ENCODE results near the gene GNB1L. TPM values are rescaled to one million over a fixed set of nuclear protein-coding genes. Genes with fewer than 3 reads are reported as not detected.

Gene GNB1L
- total RNA-seq, 4 donors from 2014 or later: 4.3 to 7.6 (median 6.1) TPM

DNA sequence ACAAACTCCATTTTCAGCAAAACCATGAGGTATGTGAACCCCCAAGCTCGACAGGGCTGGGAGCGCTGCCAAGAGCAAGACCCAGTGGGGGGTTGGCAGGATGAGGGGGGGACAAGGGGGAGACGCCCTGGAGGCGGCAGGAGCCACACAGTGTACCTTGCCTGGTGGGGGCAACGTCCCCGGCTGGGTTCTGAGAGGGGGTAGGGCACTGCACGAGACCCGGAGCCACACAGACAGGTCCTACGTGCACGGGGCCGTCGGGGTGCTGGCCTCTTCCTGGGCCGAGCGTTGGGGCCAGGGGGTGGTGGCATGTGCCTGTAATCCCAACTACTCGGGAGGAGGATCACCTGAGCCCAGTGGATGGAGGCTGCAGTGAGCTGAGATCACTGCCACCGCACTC lies 65.3 kb downstream of the GNB1L start:
- TF ChIP-seq, protein P1, sequence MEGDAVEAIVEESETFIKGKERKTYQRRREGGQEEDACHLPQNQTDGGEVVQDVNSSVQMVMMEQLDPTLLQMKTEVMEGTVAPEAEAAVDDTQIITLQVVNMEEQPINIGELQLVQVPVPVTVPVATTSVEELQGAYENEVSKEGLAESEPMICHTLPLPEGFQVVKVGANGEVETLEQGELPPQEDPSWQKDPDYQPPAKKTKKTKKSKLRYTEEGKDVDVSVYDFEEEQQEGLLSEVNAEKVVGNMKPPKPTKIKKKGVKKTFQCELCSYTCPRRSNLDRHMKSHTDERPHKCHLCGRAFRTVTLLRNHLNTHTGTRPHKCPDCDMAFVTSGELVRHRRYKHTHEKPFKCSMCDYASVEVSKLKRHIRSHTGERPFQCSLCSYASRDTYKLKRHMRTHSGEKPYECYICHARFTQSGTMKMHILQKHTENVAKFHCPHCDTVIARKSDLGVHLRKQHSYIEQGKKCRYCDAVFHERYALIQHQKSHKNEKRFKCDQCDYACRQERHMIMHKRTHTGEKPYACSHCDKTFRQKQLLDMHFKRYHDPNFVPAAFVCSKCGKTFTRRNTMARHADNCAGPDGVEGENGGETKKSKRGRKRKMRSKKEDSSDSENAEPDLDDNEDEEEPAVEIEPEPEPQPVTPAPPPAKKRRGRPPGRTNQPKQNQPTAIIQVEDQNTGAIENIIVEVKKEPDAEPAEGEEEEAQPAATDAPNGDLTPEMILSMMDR (IDR thresholded peaks at IDR 0.05): no peak
- DNase-seq (ENCODE audit: low spot score): no peak
- ATAC-seq (ENCODE audit: low FRiP score): no peak

DNA sequence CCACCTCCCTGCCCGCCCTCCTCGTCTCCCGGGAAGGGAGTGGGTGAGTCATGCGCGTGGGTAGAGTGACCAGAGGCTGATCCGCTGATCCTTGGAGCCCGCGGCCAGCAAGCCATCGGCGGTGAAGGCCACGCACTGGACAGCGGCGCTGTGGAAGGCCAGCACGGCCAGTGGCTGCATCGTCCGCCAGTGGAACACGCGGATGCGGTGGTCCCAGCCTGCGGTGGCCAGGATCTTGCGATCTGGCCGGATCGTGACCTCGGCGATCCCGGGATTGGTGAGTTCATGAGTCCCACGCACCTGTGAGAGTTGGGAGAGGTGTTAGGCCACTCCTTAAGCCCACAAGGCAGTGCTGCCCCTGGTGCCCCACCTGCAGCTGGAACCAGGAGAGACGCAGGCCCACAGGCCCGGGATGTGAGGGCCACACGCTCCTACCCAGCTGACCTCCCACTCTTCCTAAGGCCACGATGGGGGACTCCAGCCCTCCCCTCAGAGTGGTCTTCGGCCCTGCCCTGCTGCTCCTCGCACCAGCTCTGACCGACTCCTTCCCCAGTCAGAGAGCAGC lies 65.9 kb downstream of the GNB1L start:
- DNase-seq (ENCODE audit: low spot score) (no peak), ATAC-seq (ENCODE audit: low FRiP score) (no peak)
- TF ChIP-seq, protein P1 (IDR thresholded peaks at IDR 0.05): no peak

GRCh38 chr22:19787849-19788141 lies 66.9 kb downstream of the GNB1L start:
- ATAC-seq (ENCODE audit: low FRiP score) (no peak), DNase-seq (ENCODE audit: low spot score) (no peak)
- TF ChIP-seq, protein P1 (IDR thresholded peaks at IDR 0.05): no peak

- TF ChIP-seq, protein P1 (IDR thresholded peaks at IDR 0.05): no peak
- ATAC-seq (ENCODE audit: low FRiP score) (no peak), DNase-seq (ENCODE audit: low spot score) (no peak)
These were observed 67.5 kb downstream of the GNB1L start for GRCh38 chr22:19786959-19787848.

DNA sequence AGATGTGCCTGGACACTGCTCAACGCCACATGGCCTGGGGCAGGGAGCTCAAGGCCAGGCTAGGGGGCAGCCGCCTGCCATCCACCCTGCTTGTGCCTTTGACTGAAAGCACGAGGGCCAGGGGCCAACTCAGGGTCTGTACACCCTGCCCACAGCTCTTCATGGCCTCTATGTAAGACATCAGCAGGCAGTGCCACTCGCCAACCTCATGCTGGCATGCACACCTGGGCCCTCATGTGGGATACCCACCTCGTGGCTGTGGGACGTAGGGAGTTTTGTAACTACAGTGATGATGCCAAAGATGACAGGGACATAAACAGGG lies 68.4 kb downstream of the GNB1L start:
- TF ChIP-seq, protein P1 (IDR thresholded peaks at IDR 0.05): no peak
- DNase-seq (ENCODE audit: low spot score) (no peak), ATAC-seq (ENCODE audit: low FRiP score) (no peak)

DNA sequence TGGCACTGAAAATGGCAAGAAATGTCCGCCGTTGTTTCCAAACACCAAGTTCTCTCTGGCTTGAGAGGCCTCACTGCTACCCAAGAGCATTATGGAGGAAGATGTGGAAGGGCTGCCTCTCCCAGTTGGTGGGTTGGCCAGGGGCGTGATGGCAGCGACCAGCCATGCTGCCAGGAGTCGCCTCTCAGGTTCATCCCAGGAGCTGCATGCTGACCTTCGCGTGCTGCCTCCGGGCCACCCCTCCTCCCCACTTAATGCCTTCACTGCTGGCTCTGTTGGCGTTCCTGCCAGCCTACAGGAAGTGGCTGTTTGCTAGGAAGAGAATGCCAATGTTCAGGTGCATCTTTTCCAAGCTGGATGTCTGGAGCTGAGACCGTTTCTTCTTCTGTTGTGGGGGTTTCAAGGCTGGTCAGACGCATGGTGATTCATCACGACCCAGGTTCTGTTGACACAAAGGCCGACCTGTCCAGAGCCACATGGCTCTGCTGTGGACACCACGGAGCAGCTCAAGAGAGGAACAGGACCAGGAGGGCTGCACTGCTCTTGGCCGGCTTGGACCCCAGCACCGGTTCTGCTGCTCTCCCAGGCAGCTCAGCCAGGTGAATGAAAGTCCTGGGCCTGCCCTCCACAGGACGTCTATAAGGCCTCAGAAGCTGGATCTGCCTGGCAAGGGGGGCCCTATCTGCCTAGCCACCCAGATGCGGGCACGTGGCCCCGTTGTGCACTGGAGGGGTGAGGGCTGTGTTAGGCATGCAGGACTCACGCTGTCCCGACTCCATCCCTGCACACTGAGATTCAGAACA lies 69.0 kb downstream of the GNB1L start:
- ATAC-seq (ENCODE audit: low FRiP score) (no peak), DNase-seq (ENCODE audit: low spot score) (no peak)
- TF ChIP-seq, protein P1 (IDR thresholded peaks at IDR 0.05): no peak
